ENCODE results near the gene FLYWCH2. TPM values are rescaled to one million over a fixed set of nuclear protein-coding genes. Genes with fewer than 3 reads are reported as not detected.

Gene FLYWCH2
- total and polyA plus RNA-seq, 9 of the 15 experiments (the other 6 are each of a cell fraction or from before 2014, with no cell fraction given): 0.70 to 55.5 (median 7.6) TPM

DNA sequence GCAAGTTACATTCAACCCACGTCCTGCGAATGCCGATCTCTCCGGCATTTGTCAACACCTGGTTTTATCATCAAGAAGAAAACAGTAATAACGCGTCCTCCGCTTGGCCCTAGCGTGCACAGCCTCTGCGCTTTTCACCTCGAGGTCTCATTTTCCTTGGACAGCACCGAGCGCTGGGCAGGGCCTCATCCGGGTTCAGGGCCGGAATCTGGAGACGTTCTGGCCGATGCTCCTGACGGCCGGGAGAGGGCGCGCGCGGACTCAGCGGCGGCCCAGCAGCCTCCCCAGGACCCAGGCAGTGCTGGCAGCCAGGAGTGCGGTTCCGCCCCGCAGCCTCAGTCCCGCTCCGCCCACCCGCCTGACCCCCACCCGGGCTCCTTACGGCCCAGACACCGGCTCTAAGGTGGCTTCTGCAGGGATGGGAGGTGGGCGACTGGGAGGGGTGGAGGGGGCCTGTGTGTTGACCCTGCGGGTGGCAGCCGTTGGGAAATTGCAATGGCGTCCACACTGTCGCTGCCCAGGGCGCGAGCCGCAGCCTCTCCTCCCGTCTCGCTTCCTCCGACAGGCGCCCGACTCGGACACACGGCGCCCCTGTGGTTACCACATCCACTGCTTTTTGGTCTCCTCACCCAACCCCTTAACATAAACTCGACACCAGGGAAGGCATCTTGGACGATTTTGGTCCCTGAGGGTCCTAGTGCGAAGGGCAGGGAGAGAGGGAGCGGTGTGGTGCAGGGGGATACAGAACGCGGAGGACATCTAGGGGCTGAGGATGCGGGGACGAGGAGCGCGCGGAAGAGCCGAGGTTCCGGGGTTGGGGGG is 21.3 kb downstream of the FLYWCH2 start:
- H3K9ac ChIP-seq (ENCODE audit: insufficient read depth in 1 of 2, low read depth in 2 of 2, low read length in 2 of 2): peak overlapping the region; percentile 90 to 98
- POLR2A ChIA-PET: interaction anchor here (1.0 kb wide), 1 partner anchor 65 kb away, joined by 3 read pairs; no protein-coding TSS in a partner anchor
- peak overlapping the region; percentile 99 for H3K4me2 ChIP-seq (ENCODE audit: insufficient read depth, low read length)
- ATAC-seq (peak; percentile 75), FAIRE-seq (peak; percentile 89), DNase-seq (ENCODE audit: extremely low read depth in 1 of 4, low spot score in 3 of 4) (peak; percentile 78 to 93 (median 82))
- no peaks in the 10 kb centered on the region for H4K20me1 ChIP-seq (replicated peaks; ENCODE audit: control insufficient read depth, insufficient read depth, low read length)
- H3K27me3 ChIP-seq (ENCODE audit: control insufficient read depth in 2 of 2, insufficient read depth in 2 of 2, low read length in 2 of 2): no peaks in the 10 kb centered on the region
- peak overlapping the region; percentile 99 for H3K4me3 ChIP-seq
- peaks cover 6% of the 10 kb centered on the region; the same call in 2 of the 3 replicates for H3K79me2 ChIP-seq (ENCODE audit: control insufficient read depth, insufficient read depth, low read length)
- H3K36me3 ChIP-seq (ENCODE audit: control insufficient read depth, insufficient read depth, low read length): no peaks in the 10 kb centered on the region
- no peaks in the 10 kb centered on the region for H3K9me1 ChIP-seq (ENCODE audit: control insufficient read depth, insufficient read depth, low read length)
- peak overlapping the region; percentile 94 for H3K27ac ChIP-seq (ENCODE audit: extremely low read depth, low read depth, low read length)
- in situ Hi-C loops (cut with MboI) (no loop called here), intact Hi-C loops (cut with micrococcal nuclease) (loop anchor here (2.0 kb wide), 2 partner anchors 22 to 76 kb away; partner anchors contain the start of genes FLYWCH2 and PKMYT1)
- CTCF ChIA-PET (ENCODE audit: low intra/inter-chr PET ratio): interaction anchor here (0.6 to 4.7 kb wide), 3 partner anchors 30 to 79 kb away, joined by 3 to 24 read pairs (median 4); no protein-coding TSS in a partner anchor
- H3K9me3 ChIP-seq (replicated peaks; ENCODE audit: control insufficient read depth, insufficient read depth, low read depth, low read length): no peaks in the 10 kb centered on the region
- H2AFZ ChIP-seq (ENCODE audit: low read depth, low read length): peak overlapping the region; percentile 96
- 1% methylated on average over 39 of the region's 62 CpGs for WGBS (ENCODE audit: insufficient coverage, low coverage, missing lambda C conversion rate)
- peaks cover 14 to 26% of the 10 kb centered on the region in 2 experiments; a peak in 4 of 5 replicates for H3K4me1 ChIP-seq (replicated peaks in 1 of 2; ENCODE audit: control insufficient read depth in 2 of 2, insufficient read depth in 2 of 2, low read length in 2 of 2)
- TSS peak; percentile 78 for BruUV-seq (replicated peaks)
- no peak for TF ChIP-seq RBM22 (IDR thresholded peaks at IDR 0.05; ENCODE audit: low read depth, low read length, poor library complexity, severe bottlenecking)
- peak; percentile 52; the same call in 1 of the 2 replicates for TF ChIP-seq HCFC1 (IDR thresholded peaks at IDR 0.05; ENCODE audit: low read depth, low read length)
- TF ChIP-seq, protein P1, sequence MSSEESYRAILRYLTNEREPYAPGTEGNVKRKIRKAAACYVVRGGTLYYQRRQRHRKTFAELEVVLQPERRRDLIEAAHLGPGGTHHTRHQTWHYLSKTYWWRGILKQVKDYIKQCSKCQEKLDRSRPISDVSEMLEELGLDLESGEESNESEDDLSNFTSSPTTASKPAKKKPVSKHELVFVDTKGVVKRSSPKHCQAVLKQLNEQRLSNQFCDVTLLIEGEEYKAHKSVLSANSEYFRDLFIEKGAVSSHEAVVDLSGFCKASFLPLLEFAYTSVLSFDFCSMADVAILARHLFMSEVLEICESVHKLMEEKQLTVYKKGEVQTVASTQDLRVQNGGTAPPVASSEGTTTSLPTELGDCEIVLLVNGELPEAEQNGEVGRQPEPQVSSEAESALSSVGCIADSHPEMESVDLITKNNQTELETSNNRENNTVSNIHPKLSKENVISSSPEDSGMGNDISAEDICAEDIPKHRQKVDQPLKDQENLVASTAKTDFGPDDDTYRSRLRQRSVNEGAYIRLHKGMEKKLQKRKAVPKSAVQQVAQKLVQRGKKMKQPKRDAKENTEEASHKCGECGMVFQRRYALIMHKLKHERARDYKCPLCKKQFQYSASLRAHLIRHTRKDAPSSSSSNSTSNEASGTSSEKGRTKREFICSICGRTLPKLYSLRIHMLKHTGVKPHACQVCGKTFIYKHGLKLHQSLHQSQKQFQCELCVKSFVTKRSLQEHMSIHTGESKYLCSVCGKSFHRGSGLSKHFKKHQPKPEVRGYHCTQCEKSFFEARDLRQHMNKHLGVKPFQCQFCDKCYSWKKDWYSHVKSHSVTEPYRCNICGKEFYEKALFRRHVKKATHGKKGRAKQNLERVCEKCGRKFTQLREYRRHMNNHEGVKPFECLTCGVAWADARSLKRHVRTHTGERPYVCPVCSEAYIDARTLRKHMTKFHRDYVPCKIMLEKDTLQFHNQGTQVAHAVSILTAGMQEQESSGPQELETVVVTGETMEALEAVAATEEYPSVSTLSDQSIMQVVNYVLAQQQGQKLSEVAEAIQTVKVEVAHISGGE (CRISPR knock-in tag; IDR thresholded peaks at IDR 0.05): peak in 1 of 3 experiments; percentile 63; a peak in 2 of 6 replicates
- TF ChIP-seq, protein P2, sequence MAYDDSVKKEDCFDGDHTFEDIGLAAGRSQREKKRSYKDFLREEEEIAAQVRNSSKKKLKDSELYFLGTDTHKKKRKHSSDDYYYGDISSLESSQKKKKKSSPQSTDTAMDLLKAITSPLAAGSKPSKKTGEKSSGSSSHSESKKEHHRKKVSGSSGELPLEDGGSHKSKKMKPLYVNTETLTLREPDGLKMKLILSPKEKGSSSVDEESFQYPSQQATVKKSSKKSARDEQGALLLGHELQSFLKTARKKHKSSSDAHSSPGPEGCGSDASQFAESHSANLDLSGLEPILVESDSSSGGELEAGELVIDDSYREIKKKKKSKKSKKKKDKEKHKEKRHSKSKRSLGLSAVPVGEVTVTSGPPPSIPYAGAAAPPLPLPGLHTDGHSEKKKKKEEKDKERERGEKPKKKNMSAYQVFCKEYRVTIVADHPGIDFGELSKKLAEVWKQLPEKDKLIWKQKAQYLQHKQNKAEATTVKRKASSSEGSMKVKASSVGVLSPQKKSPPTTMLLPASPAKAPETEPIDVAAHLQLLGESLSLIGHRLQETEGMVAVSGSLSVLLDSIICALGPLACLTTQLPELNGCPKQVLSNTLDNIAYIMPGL (CRISPR knock-in tag; IDR thresholded peaks at IDR 0.05): peak; percentile 67; the same call in 1 of the 2 replicates
- TF ChIP-seq U2AF2 (optimal IDR thresholded peaks at IDR 0.05; ENCODE audit: low read depth, low read length): no peak
- 0 out of 2 replicates have a peak, but pooled peaks have one; percentile 2 for TF ChIP-seq THRB (CRISPR knock-in tag; conservative IDR thresholded peaks at IDR 0.05)
- peak; percentile 41 for TF ChIP-seq TAF1 (IDR thresholded peaks at IDR 0.05; ENCODE audit: control insufficient read depth, extremely low read depth, insufficient read depth, low read length, severe bottlenecking)
- peak in 1 of 2 experiments; percentile 75; a peak in 2 of 4 replicates for TF ChIP-seq SRF (CRISPR knock-in tag; IDR thresholded peaks at IDR 0.05)
- TF ChIP-seq ZFP30 (CRISPR knock-in tag; IDR thresholded peaks at IDR 0.05; ENCODE audit: borderline replicate concordance): no peak
- TF ChIP-seq KDM4B (IDR thresholded peaks at IDR 0.05; ENCODE audit: borderline replicate concordance in 2 of 2, low read depth in 1 of 2): 0 out of 4 replicates have a peak, but pooled peaks of 1 of the 2 experiments have one; percentile 56
- TF ChIP-seq SAP30 (IDR thresholded peaks at IDR 0.05; ENCODE audit: borderline replicate concordance, insufficient read depth, low read depth, low read length, poor library complexity, severe bottlenecking): peak; percentile 52
